IPS-11a (cell line): ENCODE data around the gene HOXC5.

ENCODE experiments used
- H3K4me3 ChIP-seq: one replicate; pipeline ENCODE4 v1.5.1; 2013; ENCODE audit warnings: low read depth, low read length, control low read depth

HOXC5 gene

DNA sequence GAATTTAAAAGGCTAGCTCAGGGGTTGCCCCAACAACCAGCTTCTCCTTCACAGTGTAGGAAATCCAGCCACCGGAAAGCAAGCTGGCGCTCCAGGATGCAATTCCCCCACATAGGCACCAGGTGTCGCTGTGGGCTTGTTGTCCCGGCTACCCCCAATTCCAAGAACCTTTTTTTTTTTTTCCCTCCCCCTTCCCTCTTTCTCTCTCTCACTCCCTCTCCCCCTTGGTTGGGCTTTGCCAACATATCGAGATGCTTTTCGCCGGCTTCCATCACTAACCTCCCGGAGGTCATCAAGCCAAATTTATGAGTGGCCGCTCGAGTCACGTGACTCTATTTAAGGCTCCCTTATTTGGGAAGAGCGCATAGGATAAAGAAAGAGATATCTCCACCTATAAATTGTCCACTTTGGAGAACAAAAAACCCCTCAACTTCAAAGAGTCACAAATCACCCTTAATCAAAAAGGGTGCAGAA lies at the start of gene HOXC5:
Gene HOXC5 (plus strand): TSS at position 424 of the 474 bp plus-strand sequence. CDS start 73 bp downstream, outside the sequence.
- H3K4me3 ChIP-seq = no peak within 1 kb of the TSS

DNA sequence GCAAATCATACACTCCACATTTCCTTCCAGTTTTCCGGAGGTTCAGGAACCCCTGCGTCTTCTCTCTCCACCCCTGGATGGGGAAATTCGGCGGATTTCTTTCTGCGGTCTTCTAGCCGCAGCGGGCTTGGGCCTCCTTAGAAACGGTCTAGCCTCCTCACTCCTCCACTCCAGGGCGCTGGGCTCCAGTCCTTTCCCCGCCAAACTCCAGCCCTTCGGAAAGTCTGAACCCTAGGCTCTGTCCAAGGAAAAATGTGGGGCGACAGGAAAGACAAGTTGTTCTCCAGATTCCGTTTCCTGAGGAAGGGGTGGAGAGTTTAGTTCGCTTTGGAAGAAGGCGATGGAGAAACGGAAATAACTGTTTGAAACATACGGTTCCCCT lies 49.3 kb upstream of the HOXC5 start:
- no peak overlapping the region for H3K4me3 ChIP-seq

DNA sequence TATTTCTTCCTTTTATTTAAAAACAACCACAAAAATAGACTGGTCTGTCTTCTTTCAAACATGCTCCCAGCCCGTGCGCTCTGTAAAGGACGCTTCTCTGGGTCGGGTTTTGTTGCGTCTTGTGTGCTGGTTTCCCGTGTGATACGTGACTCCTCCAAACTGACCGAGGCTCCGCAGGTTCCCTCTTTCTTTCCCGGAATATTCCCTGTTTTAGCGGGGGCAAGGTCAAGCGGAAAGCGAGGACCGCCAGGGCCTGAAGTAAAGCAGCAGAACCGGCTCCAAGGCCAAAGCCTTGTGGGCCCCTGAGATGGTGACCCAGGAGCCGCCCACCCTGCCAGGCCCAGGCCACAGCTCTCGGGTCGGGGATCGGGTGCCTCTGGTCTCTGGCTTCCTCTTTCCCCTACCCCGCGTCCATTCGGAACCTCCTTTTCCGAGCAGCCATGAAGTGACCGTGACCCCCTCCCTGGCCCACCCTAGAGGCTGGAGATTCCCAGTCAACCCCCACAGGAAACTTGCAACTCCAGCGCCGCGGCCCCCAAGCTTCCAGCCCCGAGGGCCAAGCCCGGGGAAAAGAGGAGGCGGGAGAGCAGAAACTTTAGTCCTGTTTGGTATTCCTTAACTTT lies 48.8 kb upstream of the HOXC5 start:
- H3K4me3 ChIP-seq = no peak overlapping the region

DNA sequence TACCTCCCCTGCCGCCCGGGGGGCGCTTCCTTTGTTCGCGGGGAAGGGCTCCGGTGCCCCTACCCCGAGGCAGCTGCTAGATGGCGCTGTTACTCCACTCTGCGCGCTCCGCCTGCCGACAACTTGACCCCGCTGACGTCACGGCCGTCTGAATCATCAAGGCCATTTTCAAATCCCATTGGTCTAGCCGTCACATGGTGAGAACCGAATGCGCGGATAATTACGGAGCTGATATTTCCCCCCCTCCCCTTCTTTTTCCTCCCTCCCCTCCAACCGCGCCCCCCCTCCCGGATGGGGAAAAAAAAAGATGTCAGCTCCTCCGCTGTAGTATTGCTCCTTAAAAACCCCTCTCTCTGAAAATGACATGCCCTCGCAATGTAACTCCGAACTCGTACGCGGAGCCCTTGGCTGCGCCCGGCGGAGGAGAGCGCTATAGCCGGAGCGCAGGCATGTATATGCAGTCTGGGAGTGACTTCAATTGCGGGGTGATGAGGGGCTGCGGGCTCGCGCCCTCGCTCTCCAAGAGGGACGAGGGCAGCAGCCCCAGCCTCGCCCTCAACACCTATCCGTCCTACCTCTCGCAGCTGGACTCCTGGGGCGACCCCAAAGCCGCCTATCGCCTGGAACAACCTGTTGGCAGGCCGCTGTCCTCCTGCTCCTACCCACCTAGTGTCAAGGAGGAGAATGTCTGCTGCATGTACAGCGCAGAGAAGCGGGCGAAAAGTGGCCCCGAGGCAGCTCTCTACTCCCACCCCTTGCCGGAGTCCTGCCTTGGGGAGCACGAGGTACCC lies 47.8 kb upstream of the HOXC5 start, which contains the start of gene HOXC10:
Gene HOXC10 (plus strand): TSS at position 246 of the 791 bp plus-strand sequence. CDS start 114 bp downstream, at position 360.
- no peak within 1 kb of the TSS for H3K4me3 ChIP-seq

DNA sequence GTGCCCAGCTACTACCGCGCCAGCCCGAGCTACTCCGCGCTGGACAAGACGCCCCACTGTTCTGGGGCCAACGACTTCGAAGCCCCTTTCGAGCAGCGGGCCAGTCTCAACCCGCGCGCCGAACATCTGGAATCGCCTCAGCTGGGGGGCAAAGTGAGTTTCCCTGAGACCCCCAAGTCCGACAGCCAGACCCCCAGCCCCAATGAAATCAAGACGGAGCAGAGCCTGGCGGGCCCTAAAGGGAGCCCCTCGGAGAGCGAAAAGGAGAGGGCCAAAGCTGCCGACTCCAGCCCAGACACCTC lies 47.2 kb upstream of the HOXC5 start:
- no peak overlapping the region for H3K4me3 ChIP-seq

DNA sequence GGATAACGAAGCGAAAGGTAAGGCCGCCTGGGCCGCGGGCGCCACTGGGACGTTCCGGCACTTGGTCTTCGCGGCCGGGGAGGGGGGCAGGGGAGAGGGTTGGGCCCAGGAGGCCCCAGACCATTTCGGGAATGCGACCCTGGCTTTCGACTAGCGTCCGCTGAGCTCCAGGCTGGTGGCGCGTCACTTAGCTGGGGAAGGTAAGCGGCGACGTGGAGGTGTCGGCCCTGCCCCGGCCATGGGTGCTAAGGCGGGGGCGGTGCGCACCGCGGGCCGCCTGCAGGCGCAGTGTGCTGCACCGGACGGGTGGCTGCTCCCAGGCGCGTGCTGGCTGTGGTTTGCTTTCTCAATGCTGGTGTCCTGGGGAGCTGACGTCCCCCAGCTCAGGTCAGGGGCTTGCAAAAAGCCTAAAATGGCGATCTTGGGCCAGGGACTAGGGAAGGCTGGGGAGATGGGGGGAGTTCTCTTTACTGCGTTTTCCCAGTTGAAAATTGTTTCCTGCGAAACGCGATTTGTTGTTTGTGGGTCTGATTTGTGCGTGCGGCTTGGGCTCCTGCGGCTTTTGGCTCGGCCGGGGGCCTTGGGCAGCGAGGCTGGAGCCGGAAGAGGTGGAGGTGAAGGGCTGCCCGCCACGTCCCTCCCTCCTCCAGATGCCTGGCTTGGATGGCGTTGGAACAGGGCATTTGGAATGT lies 46.7 kb upstream of the HOXC5 start:
- H3K4me3 ChIP-seq = no peak overlapping the region

DNA sequence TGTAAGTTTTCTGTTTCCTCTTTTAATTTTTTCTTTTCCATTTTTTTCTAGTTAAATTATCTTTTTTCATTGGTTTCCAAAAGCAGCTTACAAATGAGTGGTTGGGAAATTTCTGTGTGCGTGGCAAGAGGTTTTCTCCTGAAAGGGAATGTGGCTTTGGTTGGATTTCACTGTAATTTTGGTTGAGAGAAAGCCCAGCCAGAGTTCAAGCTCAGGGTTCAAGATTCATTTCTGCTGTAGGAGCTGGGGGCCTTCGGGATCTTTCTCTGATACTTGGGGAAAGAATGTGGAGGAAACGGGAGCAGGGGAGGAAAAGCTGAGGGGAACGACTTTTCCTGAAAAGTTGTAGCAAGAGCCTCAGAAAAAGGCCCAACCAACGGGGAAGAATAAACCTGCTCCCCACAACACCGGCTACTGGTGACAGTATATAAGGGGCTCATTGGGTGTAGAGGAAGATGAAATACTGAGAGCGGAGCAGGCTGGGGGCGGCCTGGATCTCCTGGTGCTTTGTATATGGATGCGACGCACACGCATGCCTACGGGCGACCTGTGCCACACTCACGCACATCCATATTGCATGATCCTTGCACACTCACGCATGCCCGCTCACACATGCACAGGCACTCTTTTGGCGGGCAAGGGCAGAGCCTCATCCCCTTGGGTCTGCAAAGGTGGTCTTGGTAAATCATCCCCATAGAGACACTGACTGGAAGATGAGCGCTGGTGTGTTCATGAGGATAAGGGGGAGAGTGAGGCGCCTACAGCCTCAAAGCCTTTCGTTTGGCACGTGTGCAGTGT lies 46.0 kb upstream of the HOXC5 start:
- H3K4me3 ChIP-seq = no peak overlapping the region

DNA sequence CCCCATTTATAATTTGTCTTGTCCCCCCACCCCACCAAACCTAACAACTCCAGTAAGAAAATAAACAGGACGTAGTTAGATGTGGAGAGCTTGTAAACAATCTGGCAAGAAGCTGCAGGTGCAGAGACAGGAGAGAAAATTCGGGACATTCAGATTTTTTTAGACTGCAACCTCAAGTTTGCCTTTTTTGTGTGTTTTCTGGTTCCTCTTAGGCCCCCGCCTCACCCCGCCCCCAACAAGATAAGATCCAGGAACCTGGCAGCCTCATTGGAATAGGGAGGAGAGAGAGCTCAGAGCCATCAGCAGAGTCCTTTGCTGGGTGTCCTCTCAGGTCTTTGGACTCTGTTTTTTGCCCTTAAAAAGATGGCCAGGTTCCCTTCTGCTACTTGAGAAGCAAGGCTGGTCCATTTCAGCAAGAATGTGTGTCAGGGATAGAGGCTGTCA lies 45.0 kb upstream of the HOXC5 start:
- H3K4me3 ChIP-seq = no peak overlapping the region

DNA sequence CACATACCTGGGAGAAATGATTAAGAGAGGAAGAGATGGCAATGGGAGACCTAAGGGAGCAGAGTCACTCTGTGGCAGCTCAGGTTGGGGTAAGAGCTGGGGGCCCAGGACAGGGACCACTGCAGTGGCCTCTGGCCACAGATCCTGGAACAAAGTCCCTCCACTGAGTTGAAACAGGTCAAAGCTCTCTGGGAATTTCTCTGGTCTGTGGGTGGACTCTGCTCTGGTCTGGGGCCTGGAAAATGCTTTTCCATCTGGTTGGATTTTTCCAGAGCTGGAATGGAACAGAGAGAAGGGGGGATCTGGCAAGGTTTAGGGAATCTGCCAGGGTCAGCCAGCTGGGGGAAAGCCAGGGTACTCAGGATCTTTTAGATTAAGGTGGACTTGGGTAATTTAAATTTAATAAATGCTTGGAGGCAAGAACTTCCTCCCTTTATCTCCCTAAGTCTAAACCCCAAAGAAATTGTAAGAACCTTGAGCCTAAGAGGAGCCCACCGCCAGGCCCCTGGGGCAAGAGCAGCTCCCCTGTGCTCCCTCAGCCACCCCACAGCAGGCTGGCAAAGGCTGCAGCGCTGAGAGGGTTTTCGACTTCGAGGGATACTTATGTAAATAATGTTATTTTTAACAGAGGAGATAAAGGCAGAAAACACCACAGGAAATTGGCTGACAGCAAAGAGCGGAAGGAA lies 44.2 kb upstream of the HOXC5 start:
- H3K4me3 ChIP-seq = no peak overlapping the region

DNA sequence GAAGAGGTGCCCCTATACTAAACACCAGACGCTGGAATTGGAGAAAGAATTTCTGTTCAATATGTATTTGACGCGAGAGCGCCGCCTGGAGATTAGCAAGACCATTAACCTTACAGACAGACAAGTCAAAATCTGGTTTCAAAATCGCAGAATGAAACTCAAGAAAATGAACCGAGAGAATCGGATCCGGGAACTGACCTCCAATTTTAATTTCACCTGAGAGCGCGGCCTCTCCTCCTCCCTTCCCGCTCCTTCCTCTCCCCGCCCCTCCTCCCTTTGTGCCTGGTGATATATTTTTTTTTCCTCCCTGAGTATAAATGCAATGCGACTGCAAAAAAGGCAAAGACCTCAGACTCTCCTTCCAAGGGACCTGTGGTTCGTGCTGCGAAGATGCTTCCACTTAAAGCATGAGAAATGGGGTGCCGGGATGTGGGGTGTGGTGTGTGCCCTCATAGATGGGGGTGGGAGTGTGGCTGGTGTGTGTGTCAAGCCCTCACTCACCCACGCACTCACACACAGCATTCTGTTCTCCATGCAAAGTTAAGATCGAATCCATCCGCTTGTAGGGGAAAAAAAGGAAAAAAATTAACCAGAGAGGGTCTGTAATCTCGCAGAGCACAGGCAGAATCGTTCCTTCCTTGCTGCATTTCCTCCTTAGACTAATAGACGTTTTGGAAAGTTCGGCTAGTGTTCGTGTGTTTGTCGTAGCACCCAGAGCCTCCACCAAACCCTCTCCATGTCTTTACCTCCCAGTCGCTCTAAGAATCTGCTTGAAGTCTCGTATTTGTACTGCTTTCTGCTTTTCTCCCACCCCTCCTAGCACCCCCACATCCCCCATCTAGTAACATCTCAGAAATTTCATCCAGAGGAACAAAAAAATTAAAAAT lies 43.4 kb upstream of the HOXC5 start:
- H3K4me3 ChIP-seq = no peak overlapping the region

DNA sequence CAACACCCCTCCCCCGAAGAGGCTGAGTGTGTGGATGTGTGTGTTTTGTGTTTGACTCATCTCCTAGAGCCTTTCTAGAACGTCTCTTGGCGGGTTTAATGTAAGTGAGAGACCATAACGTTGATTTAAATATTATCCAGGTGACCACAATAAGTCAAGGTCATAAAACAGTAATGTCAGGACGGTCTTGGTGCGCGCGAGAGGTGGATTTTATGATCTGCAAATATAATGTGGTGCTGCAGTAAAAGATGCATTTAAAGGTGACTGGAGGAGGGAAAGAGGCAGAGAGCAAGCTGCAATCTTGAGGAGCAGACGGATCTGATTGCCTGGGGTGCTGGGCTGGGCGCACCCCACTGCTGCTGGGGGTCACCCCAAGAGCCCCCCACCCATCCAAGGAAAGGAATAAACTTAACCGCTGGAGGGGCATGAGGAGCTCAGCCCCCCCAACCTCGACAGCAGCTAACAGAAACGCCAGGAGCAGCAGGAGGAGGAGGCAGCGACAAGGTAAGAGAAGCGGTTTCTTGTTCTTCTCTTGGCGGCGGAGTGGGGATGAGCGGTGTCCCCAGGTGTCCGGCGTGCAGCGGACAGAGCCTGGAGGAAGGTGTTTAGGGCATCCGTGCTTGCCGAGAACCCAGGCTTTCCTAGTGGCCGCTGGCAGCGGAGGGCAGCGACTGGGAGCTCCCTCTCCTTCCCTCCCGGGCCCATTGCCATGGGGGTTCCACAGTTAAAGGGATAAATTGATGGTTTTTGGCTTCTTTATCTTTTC lies 42.4 kb upstream of the HOXC5 start:
- no peak overlapping the region for H3K4me3 ChIP-seq

DNA sequence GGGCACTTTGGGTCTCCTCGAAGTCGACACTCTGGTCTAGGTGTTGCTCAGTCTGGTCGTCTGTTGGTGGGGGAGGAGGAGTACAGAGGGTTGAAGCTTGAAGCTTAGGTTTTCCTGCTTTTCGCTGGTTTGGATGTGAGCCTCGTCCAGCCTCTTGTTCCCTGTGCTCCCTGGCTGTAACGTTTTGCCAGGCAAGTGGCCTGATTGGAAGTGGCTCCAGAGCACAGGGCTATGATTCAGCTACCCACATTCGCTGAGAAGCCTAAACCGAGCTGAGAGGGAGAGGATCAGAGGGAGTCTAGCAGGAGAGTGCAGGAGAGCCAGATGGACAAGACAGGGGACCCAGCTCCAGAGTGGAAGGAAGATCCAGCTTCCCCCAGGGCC lies 41.8 kb upstream of the HOXC5 start:
- H3K4me3 ChIP-seq = no peak overlapping the region

DNA sequence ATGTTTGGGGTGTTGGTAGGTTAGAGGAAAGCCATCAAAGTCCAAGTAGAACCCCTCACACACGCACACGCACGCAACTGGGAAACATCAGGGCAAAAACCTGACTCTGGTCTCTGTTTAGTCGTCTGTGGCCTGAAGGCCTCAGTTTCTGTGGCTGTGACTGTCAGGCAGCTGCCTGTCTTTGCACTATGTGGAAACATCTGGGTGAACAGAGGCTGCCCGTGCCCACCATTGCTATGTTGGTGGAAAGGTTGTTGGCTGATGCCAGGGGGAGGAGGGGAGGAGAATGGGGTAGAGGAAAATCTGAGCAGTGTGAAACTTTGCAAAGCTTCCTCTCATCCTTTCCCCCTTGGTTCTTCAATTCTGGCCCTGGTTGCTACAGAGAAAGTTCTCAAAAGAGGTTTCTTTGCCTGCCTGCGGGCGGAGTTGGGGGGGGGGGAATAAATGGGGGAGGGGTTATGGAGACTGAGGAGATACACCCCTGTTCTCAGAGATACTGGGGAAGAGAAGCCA lies 40.4 kb upstream of the HOXC5 start:
- H3K4me3 ChIP-seq = no peak overlapping the region

DNA sequence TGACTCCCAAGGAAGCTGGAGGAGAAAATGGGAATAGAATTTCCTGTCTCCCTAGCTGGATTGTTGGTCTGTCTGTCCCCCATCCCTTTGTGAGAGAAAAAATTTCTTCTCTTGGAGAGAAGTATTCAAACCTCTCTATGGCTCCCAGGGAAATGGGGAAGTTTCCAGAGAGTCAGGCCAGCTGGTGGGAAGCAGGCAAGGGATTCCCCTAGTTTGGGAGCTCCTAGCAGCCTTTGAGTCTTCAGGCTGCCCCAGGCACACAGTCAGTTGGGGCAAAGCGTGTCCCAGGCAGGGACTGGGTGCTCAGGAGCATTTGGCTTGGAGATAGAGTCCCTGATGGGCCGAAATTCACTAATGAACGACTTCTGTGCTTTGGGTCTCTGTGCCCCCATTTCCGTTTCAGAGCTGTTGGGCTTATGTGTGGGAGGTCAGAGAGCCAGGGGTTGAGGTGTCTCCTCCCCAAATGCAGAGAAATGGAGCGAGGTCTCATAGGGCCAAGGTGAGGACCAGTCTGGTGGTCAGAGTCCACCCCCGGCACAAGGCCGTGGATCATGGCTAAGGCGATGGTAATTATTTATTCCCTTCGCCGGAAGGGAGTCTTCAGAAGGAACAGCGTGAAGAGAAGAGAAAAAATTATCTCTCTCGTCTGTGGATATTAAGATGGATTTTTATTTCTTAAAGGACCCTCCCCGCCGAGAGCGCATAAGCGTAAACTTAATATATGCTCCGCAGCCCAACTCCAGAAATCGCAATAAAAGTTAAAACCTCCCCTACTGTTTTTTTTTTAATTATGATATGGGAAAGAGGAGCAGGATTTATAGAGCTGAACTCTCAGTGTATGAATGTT lies 39.5 kb upstream of the HOXC5 start:
- H3K4me3 ChIP-seq = no peak overlapping the region

DNA sequence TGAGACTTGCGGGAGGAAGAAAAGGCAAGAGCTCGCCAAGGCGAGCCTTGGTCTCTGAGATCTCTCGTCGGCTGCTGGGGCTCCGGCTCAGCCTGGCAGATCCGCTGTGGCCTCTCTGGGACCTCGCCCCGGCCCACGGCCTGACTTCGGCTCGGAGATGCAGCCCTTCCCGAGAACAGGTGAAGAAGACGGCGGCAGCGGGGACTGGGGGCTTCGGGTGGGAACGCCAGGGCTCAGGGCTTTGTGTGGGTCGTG lies 38.9 kb upstream of the HOXC5 start:
- H3K4me3 ChIP-seq = no peak overlapping the region

DNA sequence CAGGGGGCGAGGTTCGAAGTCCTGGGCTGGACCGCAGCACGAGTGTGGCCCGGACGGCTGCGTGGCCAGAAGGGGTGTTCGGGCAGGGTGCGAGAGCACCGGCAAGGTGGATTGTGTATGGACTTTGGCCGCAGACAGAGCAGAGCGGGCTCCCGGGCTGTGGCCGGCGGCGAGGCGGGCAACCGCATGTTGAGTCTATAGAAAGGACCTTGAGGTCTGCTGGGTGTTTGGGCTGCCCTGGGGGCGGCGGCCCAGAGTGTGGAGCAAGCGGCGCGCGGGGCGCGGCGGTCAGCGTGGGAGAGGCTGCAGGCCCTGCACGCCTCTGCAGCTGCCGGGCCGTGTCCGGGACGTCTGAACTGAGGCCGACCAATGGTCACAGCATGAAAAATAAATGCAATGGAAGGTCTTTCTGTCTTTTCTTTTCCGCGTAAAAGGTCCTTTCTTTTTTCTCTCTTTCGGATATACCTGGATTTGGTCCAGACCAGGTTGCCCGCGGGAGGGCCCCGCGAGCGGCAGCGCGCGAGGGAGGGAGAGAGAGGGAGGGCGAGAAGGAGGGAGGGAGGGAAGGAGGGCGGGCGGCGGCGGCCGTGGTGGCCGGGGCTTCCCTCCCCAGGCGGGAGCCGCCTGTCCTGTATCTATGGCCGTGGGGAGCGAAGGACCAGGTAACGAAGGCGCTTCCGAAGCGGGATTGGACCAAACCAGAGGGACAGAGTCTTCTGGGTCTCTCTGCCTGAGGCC lies 38.4 kb upstream of the HOXC5 start:
- H3K4me3 ChIP-seq = no peak overlapping the region

DNA sequence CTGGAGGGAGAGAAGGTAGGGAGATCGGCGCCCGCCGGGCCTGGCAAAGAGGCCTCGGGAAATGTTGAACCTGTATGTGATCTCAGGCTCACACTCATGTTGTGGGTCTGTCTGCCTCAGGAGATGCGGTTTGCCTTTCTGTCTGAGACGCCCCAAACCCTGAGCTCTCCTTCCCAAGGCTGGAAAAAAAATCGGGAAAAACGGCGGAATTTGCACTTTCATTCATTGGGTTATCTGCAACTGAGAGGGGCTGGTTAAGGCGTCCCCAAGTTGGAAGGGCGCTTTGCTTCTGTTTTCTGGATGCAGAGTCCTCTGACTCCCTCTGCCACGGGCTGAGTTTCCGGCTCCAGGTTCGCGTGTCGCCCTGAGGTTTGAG lies 37.9 kb upstream of the HOXC5 start:
- H3K4me3 ChIP-seq = no peak overlapping the region
